NT2/D1 (cell line): ENCODE data around the gene SCP2.

ENCODE experiments used
- YY1 ChIP-seq: IDR thresholded peaks from 2 replicates; pipeline ENCODE4 v1.6.1; 2011; ENCODE audit not compliant: insufficient read length, insufficient read depth
- ZNF274 ChIP-seq: IDR thresholded peaks from 2 replicates; pipeline ENCODE4 v1.6.1; 2011; ENCODE audit warnings: mild to moderate bottlenecking, low read depth, low read length

GRCh38 chr1:52919723-52920483 is 7.2 kb upstream of the SCP2 start:
- TF ChIP-seq ZNF274 (no peak), YY1 (no peak)
